HG03520 (cell line): ENCODE results near the gene EDN2.

Source experiments
- ATAC-seq: cut with Tn5 transposase; IDR thresholded peaks from one replicate; pipeline ENCODE4 v1.9.1; 2021; ENCODE audit warnings: mild to moderate bottlenecking, moderate library complexity; ENCODE audit not compliant: unreplicated experiment

EDN2 gene

GRCh38 chr1:41484402-41485241 lies at the start of gene EDN2:
Gene EDN2, minus strand, starts transcription at chr1:41484683. Its CDS starts 82 bp downstream, at chr1:41484601.
- no peak for ATAC-seq

- no peak for ATAC-seq
Measured at GRCh38 chr1:41533731-41534080, 49.2 kb upstream of the EDN2 start.

GRCh38 chr1:41533016-41533730 lies 48.7 kb upstream of the EDN2 start:
- ATAC-seq: no peak

- ATAC-seq: no peak
Measured at GRCh38 chr1:41532206-41532975, 47.9 kb upstream of the EDN2 start.

GRCh38 chr1:41530411-41530810 lies 45.9 kb upstream of the EDN2 start:
- ATAC-seq: no peak

- ATAC-seq: no peak
Measured at GRCh38 chr1:41529621-41530395, 45.3 kb upstream of the EDN2 start.

GRCh38 chr1:41528726-41529605 lies 44.5 kb upstream of the EDN2 start:
- ATAC-seq: no peak

GRCh38 chr1:41528106-41528505 lies 43.6 kb upstream of the EDN2 start:
- ATAC-seq: no peak

- no peak for ATAC-seq
Measured at GRCh38 chr1:41526956-41527561, 42.6 kb upstream of the EDN2 start.

GRCh38 chr1:41525891-41526587 lies 41.6 kb upstream of the EDN2 start:
- ATAC-seq: no peak

GRCh38 chr1:41524676-41525675 lies 40.5 kb upstream of the EDN2 start:
- ATAC-seq: no peak

- ATAC-seq: no peak
Measured at GRCh38 chr1:41523949-41524675, 39.6 kb upstream of the EDN2 start.

- ATAC-seq: no peak
Measured at GRCh38 chr1:41523071-41523470, 38.6 kb upstream of the EDN2 start.

GRCh38 chr1:41521766-41522165 lies 37.3 kb upstream of the EDN2 start:
- ATAC-seq: no peak

GRCh38 chr1:41520951-41521752 lies 36.7 kb upstream of the EDN2 start:
- no peak for ATAC-seq

GRCh38 chr1:41519667-41520066 lies 35.2 kb upstream of the EDN2 start:
- ATAC-seq: no peak
